HG02610 (cell line): ENCODE data around the gene RIPPLY3.

Experiments
- ATAC-seq: cut with Tn5 transposase; IDR thresholded peaks from one replicate; pipeline ENCODE4 v1.9.1; 2021; ENCODE audit warnings: mild to moderate bottlenecking, moderate library complexity; ENCODE audit not compliant: unreplicated experiment

Gene RIPPLY3

GRCh38 chr21:37055271-37055855 is 48.9 kb downstream of the RIPPLY3 start:
- ATAC-seq: no peak

GRCh38 chr21:37057614-37058013 is 51.1 kb downstream of the RIPPLY3 start:
- ATAC-seq: no peak

GRCh38 chr21:37058261-37058660 is 51.8 kb downstream of the RIPPLY3 start:
- no peak for ATAC-seq

- ATAC-seq: no peak
Observed at GRCh38 chr21:37059181-37059580, 52.7 kb downstream of the RIPPLY3 start.

- ATAC-seq: no peak
Observed at GRCh38 chr21:37060296-37060695, 53.8 kb downstream of the RIPPLY3 start.

GRCh38 chr21:37061926-37062592 is 55.6 kb downstream of the RIPPLY3 start:
- ATAC-seq: no peak

GRCh38 chr21:37062593-37062935 is 56.1 kb downstream of the RIPPLY3 start:
- ATAC-seq: no peak

- ATAC-seq: no peak
Observed at GRCh38 chr21:37063433-37063832, 56.9 kb downstream of the RIPPLY3 start.

- ATAC-seq: no peak
Observed at GRCh38 chr21:37064841-37065240, 58.3 kb downstream of the RIPPLY3 start.

GRCh38 chr21:37065561-37066177 is 59.2 kb downstream of the RIPPLY3 start:
- no peak for ATAC-seq
